GM10266 (cell line): Measurements from ENCODE around the gene APBA2.

Source experiments
- DNase-seq: peaks from one replicate; pipeline ENCODE4 v3.0.0; 2012; ENCODE audit errors: extremely low spot score
- CTCF ChIP-seq: IDR thresholded peaks from 2 replicates; pipeline ENCODE4 v1.5.1; 2012; ENCODE audit warnings: mild to moderate bottlenecking, low read depth; ENCODE audit not compliant: control insufficient read depth, insufficient read depth; ENCODE audit errors: missing control alignments

APBA2 gene

GRCh38 chr15:28967990-28968389 is 82.2 kb downstream of the APBA2 start:
- no peak for DNase-seq
- TF ChIP-seq CTCF = no peak

GRCh38 chr15:28969511-28970085 is 83.8 kb downstream of the APBA2 start:
- DNase-seq = no peak

GRCh38 chr15:28974142-28974541 is 88.4 kb downstream of the APBA2 start:
- no peak for DNase-seq
- no peak for TF ChIP-seq CTCF

More at GRCh38 chr15:28969511-28970085, 83.8 kb downstream of the APBA2 start:
- TF ChIP-seq CTCF = no peak

- DNase-seq = peak; percentile 63
- peak; percentile 85 for TF ChIP-seq CTCF
These were observed 90.0 kb downstream of the APBA2 start for GRCh38 chr15:28975766-28976179.

GRCh38 chr15:28977377-28978010 is 91.7 kb downstream of the APBA2 start:
- no peak for DNase-seq
- no peak for TF ChIP-seq CTCF

- DNase-seq = no peak
These were observed 92.2 kb downstream of the APBA2 start for GRCh38 chr15:28978011-28978378.

More at GRCh38 chr15:28978011-28978378, 92.2 kb downstream of the APBA2 start:
- TF ChIP-seq CTCF = no peak
